Measurements from ENCODE around the gene B3GALT4.
A peak's percentile ranks its signal among the peaks of the same experiment; 100 is the strongest.

Gene B3GALT4

GRCh38 chr6:33315793-33316602 lies 39.1 kb downstream of the B3GALT4 start:
- DNase-seq (ENCODE audit: low read depth), result no peak

GRCh38 chr6:33316603-33317418 lies 39.9 kb downstream of the B3GALT4 start:
- DNase-seq (ENCODE audit: low read depth), result no peak

- no peak for DNase-seq (ENCODE audit: low read depth)
These were observed 40.4 kb downstream of the B3GALT4 start for GRCh38 chr6:33317419-33317668.

- peak; percentile 90 for DNase-seq (ENCODE audit: low read depth)
These were observed 40.9 kb downstream of the B3GALT4 start, which contains the start of gene ZBTB22 for GRCh38 chr6:33317669-33318425. ZBTB22 (minus strand) TSS chr6:33317744; CDS start chr6:33316916, 828 bp downstream.

- DNase-seq (ENCODE audit: low read depth), result no peak
These were observed 41.6 kb downstream of the B3GALT4 start for GRCh38 chr6:33318426-33319073.

GRCh38 chr6:33319939-33320314 lies 43.0 kb downstream of the B3GALT4 start:
- no peak for DNase-seq (ENCODE audit: low read depth)

GRCh38 chr6:33320315-33321181 lies 43.6 kb downstream of the B3GALT4 start:
- no peak for DNase-seq (ENCODE audit: low read depth)

- DNase-seq (ENCODE audit: low read depth), result no peak
These were observed 44.3 kb downstream of the B3GALT4 start for GRCh38 chr6:33321227-33321626.

- DNase-seq (ENCODE audit: low read depth), result no peak
These were observed 46.7 kb downstream of the B3GALT4 start for GRCh38 chr6:33323623-33323948.

GRCh38 chr6:33324125-33324524 lies 47.2 kb downstream of the B3GALT4 start:
- DNase-seq (ENCODE audit: low read depth), result no peak

Data from stimulated activated CD8-positive, alpha-beta memory T cell treated with anti-CD3 and anti-CD28 coated beads, Interleukin-12 subunit alpha, Interleukin-12 subunit beta, amount 100 ng/mL, for 4 hours (primary cell).